ENCODE measurements around the gene MAGI2.

GRCh38 chr7:78081344-78081743, 1372.1 kb downstream of the MAGI2 start:
- TF ChIP-seq CTCF (conservative IDR thresholded peaks at IDR 0.05 in 1 of 2, IDR thresholded peaks at IDR 0.05 in 1 of 2; ENCODE audit: extremely low read depth in 1 of 2, insufficient read depth in 1 of 2, low read depth in 1 of 2, low read length in 2 of 2): no peak
- no peak for TF ChIP-seq EZH2 (IDR thresholded peaks at IDR 0.05; ENCODE audit: borderline replicate concordance, low read length)
